ENCODE results near the gene GNL1. TPM values are rescaled to one million over a fixed set of nuclear protein-coding genes. Genes with fewer than 3 reads are reported as not detected.
"Not testable (repeated sequence)": the region's sequence is repeated elsewhere in the genome, so short reads cannot be mapped to it uniquely, and the experiment has no call there.

GNL1 gene
- total RNA-seq, 4 donors from 2014 or later: 7.2 to 150 (median 79.5) TPM

DNA sequence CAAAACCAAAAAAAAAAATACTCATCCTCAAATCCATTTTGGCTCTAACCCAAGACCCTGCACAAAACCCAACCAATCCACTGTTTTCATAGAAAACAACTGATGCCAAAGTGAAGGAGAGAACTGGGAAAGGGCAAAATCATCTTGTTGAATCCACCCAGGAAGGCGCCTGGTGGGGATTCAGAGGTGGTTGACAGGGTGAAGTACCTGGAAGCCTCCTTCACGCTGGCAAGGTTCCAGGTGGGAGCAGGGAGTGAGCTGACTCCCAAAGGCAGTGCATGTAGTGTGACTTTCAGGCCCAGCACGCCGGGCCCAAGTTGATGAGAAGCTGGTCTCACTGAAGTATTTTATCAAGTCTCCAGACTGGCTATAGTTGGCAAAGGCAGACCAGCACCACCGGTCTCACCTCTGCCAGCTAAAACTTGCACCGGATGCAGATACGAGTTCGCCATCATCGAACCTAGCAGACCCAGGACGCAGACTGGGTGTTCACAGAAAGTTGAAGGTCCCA, 44.2 kb upstream of the GNL1 start:
- DNase-seq: peak in 1 of 2 donors; percentile 44
- Histone ChIP-seq H3K4me3 (no peak overlapping the region), H3K27me3 (no peaks in the 10 kb centered on the region), H3K27ac (no peak overlapping the region), H3K36me3 (no peaks in the 10 kb centered on the region), H3K9me3 (no peaks in the 10 kb centered on the region), H3K4me1 (no peaks in the 10 kb centered on the region)
- TF ChIP-seq CTCF (IDR thresholded peaks at IDR 0.05): no peak
- intact Hi-C loops (cut with DNase I; ENCODE audit: low total_unique reads): no loop called here

GRCh38 chr6:30599625-30600324, 43.5 kb upstream of the GNL1 start:
- DNase-seq: no peak
- Histone ChIP-seq H3K9me3 (no peaks in the 10 kb centered on the region), H3K4me3 (no peak overlapping the region), H3K36me3 (no peaks in the 10 kb centered on the region), H3K4me1 (no peaks in the 10 kb centered on the region), H3K27ac (no peak overlapping the region), H3K27me3 (no peaks in the 10 kb centered on the region)
- intact Hi-C loops (cut with DNase I; ENCODE audit: low total_unique reads): loop anchor here (5.0 kb wide), 1 partner anchor 117 kb away; no protein-coding TSS in a partner anchor
- TF ChIP-seq CTCF (IDR thresholded peaks at IDR 0.05) (no peak), POLR2A (IDR thresholded peaks at IDR 0.05) (no peak)

DNA sequence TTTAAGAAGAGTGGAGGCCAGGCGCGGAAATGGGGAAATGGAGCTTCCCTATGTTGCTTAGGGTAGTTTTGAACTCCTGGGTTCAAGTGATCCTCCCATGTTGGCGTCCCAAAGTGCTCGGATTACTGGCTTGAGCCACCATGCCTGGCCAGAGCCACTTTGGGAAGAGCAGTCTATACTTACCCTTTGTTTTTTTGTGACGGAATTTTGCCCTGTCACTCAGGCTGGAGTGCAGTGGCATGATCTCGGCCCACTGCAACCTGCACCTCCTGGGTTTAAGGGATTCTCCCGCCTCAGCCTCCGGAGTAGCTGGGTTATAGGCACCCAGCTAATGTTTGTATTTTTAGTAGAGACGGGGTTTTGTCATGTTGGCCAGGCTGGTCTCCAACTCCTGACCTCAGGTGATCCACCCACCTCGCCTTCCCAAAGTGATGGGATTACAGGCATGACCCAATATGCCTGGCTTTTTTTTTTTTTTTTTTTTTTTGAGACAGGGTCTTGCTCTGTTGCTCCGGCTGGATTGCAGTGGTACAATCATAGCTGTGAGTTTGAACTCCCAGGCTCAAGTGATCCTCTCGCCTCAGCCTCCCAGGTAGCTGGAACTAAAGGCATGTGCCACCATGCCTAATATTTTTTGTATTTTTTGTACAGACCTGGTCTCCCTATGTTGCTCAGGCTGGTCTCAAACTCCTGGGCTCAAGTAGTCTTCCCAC, 42.8 kb upstream of the GNL1 start:
- Histone ChIP-seq H3K4me3 (no peak overlapping the region), H3K36me3 (no peaks in the 10 kb centered on the region)
- intact Hi-C loops (cut with DNase I; ENCODE audit: low total_unique reads): loop anchor here (5.0 kb wide), 1 partner anchor 117 kb away; no protein-coding TSS in a partner anchor

DNA sequence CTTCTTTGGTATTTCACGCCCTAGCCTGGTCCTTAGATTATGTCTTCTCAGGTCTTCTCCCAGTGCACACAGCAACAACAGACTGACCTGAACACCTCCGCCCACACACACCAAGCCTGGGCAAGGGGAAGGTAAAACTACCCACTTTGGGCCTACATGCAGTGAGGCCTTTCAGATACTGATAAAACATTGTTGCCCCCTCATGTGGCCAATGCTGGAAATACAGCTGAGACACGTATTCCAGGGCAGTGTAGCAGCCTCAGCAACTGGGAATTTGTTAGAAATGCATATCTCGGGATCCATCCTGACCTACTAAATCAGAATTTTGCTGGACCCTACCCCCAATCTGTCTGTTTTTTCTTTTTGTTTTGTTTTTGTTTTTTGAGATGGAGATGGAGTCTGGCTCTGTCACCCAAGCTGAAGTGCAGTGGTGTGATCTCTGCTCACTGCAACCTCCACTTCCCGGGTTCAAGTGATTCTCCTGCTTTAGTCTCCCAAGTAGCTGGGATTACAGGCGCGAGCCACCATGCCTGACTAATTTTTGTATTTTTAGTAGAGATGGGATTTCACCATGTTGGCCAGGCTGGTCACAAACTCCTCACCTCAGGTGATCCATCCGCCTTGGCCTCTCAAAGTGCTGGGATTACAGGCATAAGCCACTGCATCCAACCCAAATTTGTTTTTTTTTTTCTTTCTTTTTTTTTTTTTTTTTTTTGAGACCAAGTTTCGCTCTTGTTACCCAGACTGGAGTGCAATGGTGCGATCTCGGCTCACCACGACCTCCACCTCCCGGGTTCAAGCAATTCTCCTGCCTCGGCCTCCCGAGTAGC, 41.2 kb upstream of the GNL1 start:
- not testable (repeated sequence) for H3K4me1 ChIP-seq, H3K27ac ChIP-seq, H3K9me3 ChIP-seq, H3K36me3 ChIP-seq, H3K27me3 ChIP-seq, H3K4me3 ChIP-seq
- peak; percentile 65 to 77 for DNase-seq
- TF ChIP-seq CTCF (IDR thresholded peaks at IDR 0.05): peak; percentile 55 to 82 (median 76)
- intact Hi-C loops (cut with DNase I; ENCODE audit: low total_unique reads): loop anchor here (5.0 kb wide), 1 partner anchor 115 kb away; no protein-coding TSS in a partner anchor

More for the DNA sequence above, 42.8 kb upstream of the GNL1 start:
- no peak for TF ChIP-seq POLR2A (IDR thresholded peaks at IDR 0.05)
- no peak for TF ChIP-seq CTCF (IDR thresholded peaks at IDR 0.05)
- no peaks in the 10 kb centered on the region for H3K27me3 ChIP-seq
- H3K27ac ChIP-seq: no peak overlapping the region
- DNase-seq: no peak
- H3K9me3 ChIP-seq: no peaks in the 10 kb centered on the region
- no peaks in the 10 kb centered on the region for H3K4me1 ChIP-seq

All from uterus (tissue), 4 donors.